Natural killer cell (primary cell): ENCODE measurements around the gene PKD2L1. TPM values are rescaled to one million over a fixed set of nuclear protein-coding genes. Genes with fewer than 3 reads are reported as not detected.
A peak's percentile ranks its signal among the peaks of the same experiment; 100 is the strongest.

ENCODE experiments used
- ATAC-seq, 3 donors: fragments of 150-1000 bp in 2 of 3; fragments of 200-7000 bp in 1 of 3; cut with Tn5 transposase; 1 replicate in 1 of 3; 2 replicates in 2 of 3; pipeline ENCODE4 v1.10.0; 2021; ENCODE audit warnings: mild to moderate bottlenecking in 2 of 3, moderate library complexity in 2 of 3
- DNase-seq, 2 donors: peaks; one replicate each; pipeline versions ENCODE4 v3.0.0 to v3.0.0-alpha.2; 2013 to 2021; ENCODE audit warnings: mixed read lengths in 1 of 2
- H3K27ac ChIP-seq: one replicate; pipeline ENCODE4 v1.5.1; 2013; ENCODE audit warnings: mild to moderate bottlenecking, low read length
- H3K27me3 ChIP-seq: one replicate; pipeline ENCODE4 v1.6.1; 2013; ENCODE audit warnings: low read length; ENCODE audit not compliant: control insufficient read depth, insufficient read depth
- H3K36me3 ChIP-seq: one replicate; pipeline ENCODE4 v1.6.1; 2013; ENCODE audit warnings: low read length; ENCODE audit not compliant: control insufficient read depth, insufficient read depth
- H3K4me1 ChIP-seq: one replicate; pipeline ENCODE4 v1.6.1; 2013; ENCODE audit warnings: low read length; ENCODE audit not compliant: control insufficient read depth, insufficient read depth
- H3K4me3 ChIP-seq: one replicate; pipeline ENCODE4 v1.5.1; 2013; ENCODE audit warnings: low read length
- H3K9me3 ChIP-seq: one replicate; pipeline ENCODE4 v1.6.1; 2013; ENCODE audit warnings: low read length; ENCODE audit not compliant: control insufficient read depth, insufficient read depth
- H3K27ac Mint-ChIP-seq, 2 donors: one replicate each; pipeline ENCODE4 v1.8.0; 2022; ENCODE audit warnings: mild to moderate bottlenecking in 2 of 2, mixed read lengths in 2 of 2, moderate library complexity in 1 of 2
- H3K27me3 Mint-ChIP-seq, 2 donors: one replicate each; pipeline ENCODE4 v1.8.0; 2022; ENCODE audit warnings: low read depth in 2 of 2, mixed read lengths in 2 of 2
- H3K36me3 Mint-ChIP-seq: one replicate; pipeline ENCODE4 v1.8.0; 2022; ENCODE audit warnings: mixed read lengths
- H3K4me1 Mint-ChIP-seq, 2 donors: one replicate each; pipeline ENCODE4 v1.8.0; 2022; ENCODE audit warnings: mixed read lengths in 2 of 2
- H3K4me3 Mint-ChIP-seq: one replicate; pipeline ENCODE4 v1.8.0; 2022; ENCODE audit warnings: mild to moderate bottlenecking, moderate library complexity, mixed read lengths
- H3K9me3 Mint-ChIP-seq, 2 donors: one replicate each; pipeline ENCODE4 v1.8.0; 2022; ENCODE audit warnings: mixed read lengths in 2 of 2
- CTCF ChIP-seq: fragments of 200-600 bp; IDR thresholded peaks from one replicate; pipeline ENCODE4 v1.8.0; 2022; ENCODE audit warnings: antibody characterized with exemption
- WGBS: methylation state at CpG from one replicate; pipeline ENCODE4 v1.1.7; 2013; ENCODE audit warnings: missing lambda C conversion rate; ENCODE audit not compliant: insufficient coverage; 5-methylcytosine and 5-hydroxymethylcytosine counted together
- intact Hi-C: fragments of 100-400 bp; cut with micrococcal nuclease; formaldehyde crosslinking; loops from one replicate; pipeline ENCODE4 v1.14.2; 2022
- total RNA-seq, 4 donors: library from RNA; stranded (reverse); fragments of 120-200 nt in 1 of 4; gene quantifications; one replicate each; pipeline versions ENCODE4 v1.2.3 to v1.2.4, GENCODE V29; 2013 to 2022

The PKD2L1 gene
- total RNA-seq, 3 donors from 2014 or later (not counting 1 experiment from before 2014, with no cell fraction given) = not detected

GRCh38 chr10:100267239-100268104 lies 62.6 kb downstream of the PKD2L1 start, which contains the start of gene CWF19L1:
Gene CWF19L1, minus strand, starts transcription at chr10:100267638. Its CDS starts 45 bp downstream, at chr10:100267593.
- peaks cover 15% of the 10 kb centered on the region for H3K4me1 ChIP-seq
- TF ChIP-seq CTCF = no peak
- peak within 1 kb of the TSS; percentile 97 for H3K27ac Mint-ChIP-seq
- no peaks in the 10 kb centered on the region for H3K27me3 Mint-ChIP-seq
- 4% methylated on average over 48 of the region's 49 CpGs for WGBS
- peaks cover 6% of the 10 kb centered on the region for H3K36me3 Mint-ChIP-seq
- H3K36me3 ChIP-seq = peaks cover under 1% of the 10 kb centered on the region
- H3K9me3 ChIP-seq = no peaks in the 10 kb centered on the region
- DNase-seq = peak; percentile 70 to 87
- H3K4me3 Mint-ChIP-seq = peak within 1 kb of the TSS; percentile 99
- H3K27ac ChIP-seq = peak within 1 kb of the TSS; percentile 80
- peak within 1 kb of the TSS; percentile 95 for H3K4me3 ChIP-seq
- intact Hi-C loops = loop anchor here (1.0 kb wide), 2 partner anchors 38 to 81 kb away; partner anchors contain the start of genes CHUK and ERLIN1
- peak; percentile 83 to 91 (median 83) for ATAC-seq
- H3K27me3 ChIP-seq = no peaks in the 10 kb centered on the region
- no peaks in the 10 kb centered on the region for H3K9me3 Mint-ChIP-seq
- peaks cover 31 to 32% of the 10 kb centered on the region in 2 donors for H3K4me1 Mint-ChIP-seq

GRCh38 chr10:100265821-100266485 lies 64.1 kb downstream of the PKD2L1 start:
- Histone ChIP-seq H3K9me3 (no peaks in the 10 kb centered on the region), H3K36me3 (peaks cover 5% of the 10 kb centered on the region), H3K4me1 (peaks cover 15% of the 10 kb centered on the region), H3K27ac (no peak overlapping the region), H3K27me3 (no peaks in the 10 kb centered on the region), H3K4me3 (no peak overlapping the region)
- DNase-seq (no peak), ATAC-seq (no peak)
- peaks cover 6% of the 10 kb centered on the region for H3K36me3 Mint-ChIP-seq
- peak overlapping the region; percentile 97 for H3K27ac Mint-ChIP-seq
- H3K27me3 Mint-ChIP-seq = no peaks in the 10 kb centered on the region
- no peak for TF ChIP-seq CTCF
- intact Hi-C loops = no loop called here
- H3K9me3 Mint-ChIP-seq = no peaks in the 10 kb centered on the region
- WGBS = 95% methylated on average over 15 of the region's 15 CpGs
- H3K4me1 Mint-ChIP-seq = peaks cover 41 to 42% of the 10 kb centered on the region in 2 donors
- peak overlapping the region; percentile 99 for H3K4me3 Mint-ChIP-seq

GRCh38 chr10:100254191-100254590 lies 75.8 kb downstream of the PKD2L1 start:
- no peak overlapping the region for H3K4me3 Mint-ChIP-seq
- H3K9me3 Mint-ChIP-seq = no peaks in the 10 kb centered on the region
- Histone ChIP-seq H3K27me3 (no peaks in the 10 kb centered on the region), H3K27ac (no peak overlapping the region), H3K36me3 (peaks cover 66% of the 10 kb centered on the region), H3K4me3 (no peak overlapping the region), H3K9me3 (no peaks in the 10 kb centered on the region), H3K4me1 (no peaks in the 10 kb centered on the region)
- no peaks in the 10 kb centered on the region for H3K27me3 Mint-ChIP-seq
- H3K27ac Mint-ChIP-seq = no peak overlapping the region
- WGBS = 97% methylated on average over 3 of the region's 3 CpGs
- TF ChIP-seq CTCF = no peak
- intact Hi-C loops = no loop called here
- no peak for ATAC-seq
- peaks cover 4% of the 10 kb centered on the region in 2 donors for H3K4me1 Mint-ChIP-seq
- no peak for DNase-seq
- peaks cover 9% of the 10 kb centered on the region for H3K36me3 Mint-ChIP-seq
